ENCODE data around the gene METTL24.
"Not testable (repeated sequence)": the region's sequence is repeated elsewhere in the genome, so short reads cannot be mapped to it uniquely, and the experiment has no call there.

The METTL24 gene

GRCh38 chr6:110265273-110265672 lies 92.9 kb downstream of the METTL24 start:
- no peak for DNase-seq (ENCODE audit: low read depth in 2 of 2)

GRCh38 chr6:110256366-110256765 lies 101.8 kb downstream of the METTL24 start:
- no peak for DNase-seq (ENCODE audit: low read depth in 2 of 2)

- no peak for DNase-seq (ENCODE audit: low read depth in 2 of 2)
Observed at GRCh38 chr6:110255211-110255750, 102.9 kb downstream of the METTL24 start.

- no peak for DNase-seq (ENCODE audit: low read depth in 2 of 2)
Observed at GRCh38 chr6:110250838-110251237, 107.3 kb downstream of the METTL24 start.

DNA sequence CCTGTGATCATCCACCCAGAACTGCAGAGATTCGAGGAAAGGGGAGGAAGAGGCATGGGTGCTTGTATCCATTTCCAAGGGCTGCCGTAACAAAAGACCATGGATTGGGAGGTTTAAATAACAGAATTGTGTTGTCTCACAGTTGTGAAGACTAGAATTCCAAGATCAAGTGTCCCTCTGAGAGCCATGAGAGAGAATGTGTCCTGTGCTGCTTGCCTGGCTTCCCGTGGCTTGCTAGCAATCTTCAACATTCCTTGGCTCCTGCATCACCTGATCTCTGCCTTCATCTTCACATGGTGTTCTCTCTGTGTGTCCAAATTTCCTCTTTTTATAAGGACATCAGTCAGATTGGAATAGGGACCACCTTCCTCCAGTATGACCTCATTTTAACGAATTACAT lies 108.1 kb downstream of the METTL24 start:
- no peak for DNase-seq (ENCODE audit: low read depth in 2 of 2)

DNA sequence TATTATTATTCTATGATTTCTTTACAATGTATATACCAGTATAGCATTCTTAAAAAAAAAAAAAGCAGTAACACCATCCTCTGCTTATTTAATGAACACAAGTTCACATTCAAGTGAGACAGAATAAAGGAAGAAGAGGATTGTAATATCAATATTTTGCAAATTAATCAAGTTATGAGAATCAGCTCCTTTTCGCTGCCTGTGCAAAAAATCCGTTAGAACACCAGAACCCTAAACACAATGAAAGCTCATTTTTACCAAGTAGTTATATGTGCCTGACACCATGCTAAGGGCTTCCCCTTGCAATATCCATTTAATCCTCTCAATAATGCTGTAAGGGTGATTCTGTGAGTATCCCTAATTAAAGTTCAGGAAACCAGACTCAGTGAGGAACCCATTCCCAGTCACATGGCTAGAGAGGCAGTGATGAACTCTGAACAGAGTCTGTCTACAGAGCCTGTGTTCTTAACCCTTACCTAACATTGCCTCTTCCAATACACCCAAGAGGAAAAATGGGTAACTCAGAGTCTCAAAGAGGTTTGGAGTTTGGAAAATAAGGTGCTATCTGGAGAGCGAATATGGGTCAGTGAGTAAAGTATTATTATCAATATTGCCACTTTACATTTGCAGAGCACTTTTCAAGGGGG lies 111.1 kb downstream of the METTL24 start:
- no peak for DNase-seq (ENCODE audit: low read depth in 2 of 2)

GRCh38 chr6:110246378-110246777 lies 111.8 kb downstream of the METTL24 start:
- DNase-seq (ENCODE audit: low read depth in 2 of 2) = no peak

- not testable (repeated sequence) for DNase-seq (ENCODE audit: low read depth in 2 of 2)
Observed at GRCh38 chr6:110244621-110245020, 113.5 kb downstream of the METTL24 start.

GRCh38 chr6:110239526-110240274 lies 118.4 kb downstream of the METTL24 start:
- DNase-seq (ENCODE audit: low read depth in 2 of 2) = no peak

- not testable (repeated sequence) for DNase-seq (ENCODE audit: low read depth in 2 of 2)
Observed at GRCh38 chr6:110236007-110236406, 122.1 kb downstream of the METTL24 start.

DNA sequence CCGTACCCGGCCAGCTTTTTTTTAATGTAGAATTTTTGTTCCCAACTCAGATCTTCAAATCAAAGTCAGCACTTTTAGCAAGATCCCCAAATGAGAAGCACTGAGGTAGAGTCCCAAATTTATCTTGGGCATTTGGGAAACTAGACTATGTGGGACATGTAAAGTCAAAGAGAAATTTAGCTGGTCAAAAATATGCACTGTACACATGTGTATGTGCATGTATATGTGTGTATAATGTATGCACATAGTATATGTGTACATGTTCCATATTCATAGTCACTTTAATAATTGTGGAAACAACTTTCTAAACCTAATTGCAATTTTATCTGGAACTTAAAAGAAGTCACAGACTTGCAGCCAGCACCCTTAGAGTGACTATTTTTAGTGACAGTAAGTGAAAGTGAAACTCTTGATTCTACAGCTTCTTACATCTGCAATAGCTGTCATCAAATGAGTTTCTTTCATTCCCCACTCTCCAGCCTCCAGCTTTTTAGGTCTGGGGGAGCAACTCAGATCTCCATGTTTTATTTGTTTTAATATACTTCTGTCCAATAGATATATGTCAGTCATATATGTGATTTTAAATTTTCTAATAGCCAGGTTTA lies 124.3 kb downstream of the METTL24 start:
- no peak for DNase-seq (ENCODE audit: low read depth in 2 of 2)

DNA sequence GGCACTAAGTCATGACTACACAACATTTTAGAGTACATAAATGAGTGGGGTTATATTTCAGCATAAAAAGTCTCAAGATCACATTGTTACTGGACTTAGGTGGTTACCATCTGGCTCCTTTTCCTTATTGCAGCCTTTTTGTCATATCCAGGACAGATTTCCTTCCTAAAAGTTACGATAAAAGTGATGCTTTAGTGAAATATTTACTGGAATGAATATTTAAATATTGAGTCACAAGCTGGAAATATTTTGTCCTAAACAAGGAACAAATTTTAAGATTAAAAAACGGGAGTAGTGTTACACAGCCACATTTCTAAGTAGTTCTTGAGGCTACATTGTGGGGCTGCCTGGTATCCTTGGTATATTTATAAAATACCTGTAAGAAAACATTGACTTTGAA lies 125.7 kb downstream of the METTL24 start:
- DNase-seq (ENCODE audit: low read depth in 2 of 2) = no peak

GRCh38 chr6:110226261-110226660 lies 131.9 kb downstream of the METTL24 start:
- no peak for DNase-seq (ENCODE audit: low read depth in 2 of 2)

DNA sequence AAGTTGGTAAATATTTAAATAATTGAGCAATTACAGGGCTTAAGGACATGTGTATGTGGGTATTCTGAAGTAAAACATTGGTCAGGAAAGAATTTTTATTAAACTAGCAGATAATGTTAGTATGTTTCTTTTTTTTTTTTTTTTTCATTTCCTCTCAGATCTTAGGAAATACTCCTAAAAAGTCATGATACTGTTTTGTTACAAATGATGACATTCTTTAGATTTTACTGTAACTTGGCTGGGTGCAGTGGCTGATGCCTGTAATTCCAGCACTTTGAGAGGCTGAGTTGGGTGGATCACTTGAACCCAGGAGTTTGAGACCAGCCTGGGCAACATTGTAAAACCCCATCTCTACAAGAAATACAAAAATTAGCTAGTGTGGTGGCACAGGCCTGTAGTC lies 136.4 kb downstream of the METTL24 start:
- no peak for DNase-seq (ENCODE audit: low read depth in 2 of 2)

DNA sequence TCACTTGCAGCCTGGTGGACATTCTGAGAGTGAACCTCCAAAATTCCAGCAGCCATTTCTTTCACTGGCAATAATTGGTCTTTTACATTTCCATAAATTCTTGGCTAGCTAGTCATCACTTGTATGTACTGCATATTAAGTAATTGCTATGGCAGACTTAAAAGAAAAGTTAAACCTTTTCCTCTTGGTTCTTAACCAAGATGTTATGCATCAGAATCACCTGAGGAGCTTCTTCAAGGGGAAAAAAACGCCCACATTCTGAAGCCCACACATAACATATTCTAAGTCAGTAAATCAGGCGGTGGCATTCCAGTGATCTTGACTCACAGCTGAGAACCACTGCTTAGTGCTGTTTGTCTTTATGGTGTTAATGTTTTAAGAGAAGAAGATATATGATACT lies 140.9 kb downstream of the METTL24 start:
- no peak for DNase-seq (ENCODE audit: low read depth in 2 of 2)

DNA sequence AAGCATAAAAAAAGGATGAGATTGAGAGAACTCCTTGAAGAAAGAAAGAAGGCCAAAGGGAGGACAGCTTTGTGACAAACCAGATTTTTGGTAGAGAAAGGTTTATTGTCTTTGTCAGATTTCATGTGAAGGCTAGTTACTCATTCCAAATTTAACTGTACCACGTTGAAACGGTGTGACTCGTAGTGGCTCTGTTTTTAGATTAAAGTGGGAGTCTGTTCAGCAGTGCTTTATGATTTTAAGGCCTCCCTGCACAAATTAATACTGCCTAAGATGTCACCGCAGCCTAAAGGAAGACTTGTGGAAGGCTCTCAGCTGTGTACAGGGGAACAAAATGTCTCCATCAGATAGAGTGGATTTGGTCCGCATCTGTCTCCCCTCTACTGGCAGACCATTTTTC lies 142.0 kb downstream of the METTL24 start:
- DNase-seq (ENCODE audit: low read depth in 2 of 2) = no peak

DNA sequence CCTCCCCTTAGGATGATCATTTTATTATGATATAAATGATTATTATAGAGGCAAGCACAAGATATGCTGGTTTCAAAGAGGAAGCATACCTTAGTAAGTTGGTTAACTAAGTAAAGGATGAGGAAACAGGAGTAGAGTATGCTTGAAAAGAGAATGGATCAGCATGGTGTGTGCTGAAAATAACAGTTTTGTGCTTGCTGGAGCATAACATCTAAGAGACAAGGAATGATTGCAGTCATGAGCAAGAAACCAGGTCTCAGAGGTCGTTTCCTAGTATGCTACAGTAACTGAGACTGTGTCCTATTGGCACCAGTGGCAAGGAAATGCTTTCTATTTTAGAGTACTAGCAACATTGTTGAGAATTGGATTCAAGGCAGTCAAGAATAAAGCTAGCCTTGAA lies 143.8 kb downstream of the METTL24 start:
- no peak for DNase-seq (ENCODE audit: low read depth in 2 of 2)

DNA sequence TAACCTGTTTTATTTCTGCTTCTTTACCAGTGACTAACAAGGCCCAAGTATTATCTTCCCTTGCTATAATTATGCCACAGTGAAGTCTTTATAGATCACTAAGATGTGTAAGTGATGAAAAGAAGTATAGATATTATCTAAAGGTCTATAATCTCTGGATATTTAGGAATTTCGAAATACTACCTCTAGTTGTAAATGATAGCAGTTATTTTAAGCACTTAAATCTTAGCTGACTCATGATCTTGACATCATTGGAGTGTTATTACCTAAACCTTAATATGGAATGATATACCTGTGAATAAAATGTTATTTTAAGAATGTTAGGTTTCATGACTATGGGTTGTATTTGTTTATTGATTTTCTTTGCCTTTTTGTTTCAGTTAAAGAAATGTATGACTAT lies 146.4 kb downstream of the METTL24 start:
- no peak for DNase-seq (ENCODE audit: low read depth in 2 of 2)

GRCh38 chr6:110207652-110208051 lies 150.5 kb downstream of the METTL24 start:
- DNase-seq (ENCODE audit: low read depth in 2 of 2) = no peak

DNA sequence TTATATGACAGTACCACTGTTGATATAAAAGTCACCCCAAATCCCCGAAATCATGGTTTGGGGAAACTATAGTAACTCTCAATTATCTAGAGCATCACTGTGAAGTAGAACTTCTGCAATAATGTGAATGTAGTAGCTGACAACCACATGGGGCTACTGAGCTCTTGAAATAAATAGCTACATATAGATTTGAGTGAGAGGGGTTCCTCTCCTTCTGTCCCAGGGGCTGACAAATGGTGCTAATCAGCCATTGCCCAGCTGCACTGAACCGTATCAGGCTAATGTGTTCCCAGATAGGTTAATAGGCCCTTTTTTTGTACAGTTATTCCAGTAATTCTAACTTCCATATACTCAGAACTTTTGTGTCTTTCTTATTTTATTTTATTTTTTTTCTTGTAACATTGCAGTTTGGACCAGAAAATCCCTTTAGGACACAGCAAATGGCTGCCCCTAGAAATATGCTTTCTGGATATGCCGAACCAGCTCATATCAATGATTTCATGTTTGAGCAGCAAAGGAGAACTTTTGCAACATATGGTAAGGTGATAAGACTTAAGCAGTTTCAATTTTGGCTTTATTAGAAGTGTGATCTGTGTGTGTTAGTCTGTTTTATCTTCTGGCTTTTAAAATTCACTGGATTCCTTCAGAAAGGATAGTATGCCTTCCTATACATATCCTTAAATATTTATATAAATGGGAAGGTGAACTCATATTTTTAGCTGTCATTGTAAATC lies 156.8 kb downstream of the METTL24 start:
- no peak for DNase-seq (ENCODE audit: low read depth in 2 of 2)

DNA sequence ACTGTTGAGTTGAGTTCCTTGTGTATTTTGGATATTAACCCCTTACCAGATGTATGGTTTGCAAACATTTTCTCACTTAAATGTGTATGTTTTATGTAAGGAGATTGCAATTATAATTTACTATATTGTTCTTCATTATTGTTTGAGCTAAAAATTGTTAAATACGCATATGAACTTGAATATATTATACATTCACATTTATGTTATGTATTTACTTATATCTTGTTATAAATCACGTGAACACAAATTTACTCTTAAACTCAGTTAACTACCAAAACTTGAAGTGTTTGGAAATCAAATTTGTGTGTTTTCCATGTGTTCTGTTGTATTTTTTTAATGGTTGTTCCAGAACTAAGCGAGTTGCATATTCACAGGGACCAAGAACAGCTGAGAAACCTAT lies 159.6 kb downstream of the METTL24 start:
- no peak for DNase-seq (ENCODE audit: low read depth in 2 of 2)

- DNase-seq (ENCODE audit: low read depth in 2 of 2) = no peak
Observed at GRCh38 chr6:110196874-110197273, 161.3 kb downstream of the METTL24 start.
